Mesenchymal stem cell (in vitro differentiated cells and primary cell): ENCODE results near the gene ITIH1.

ENCODE experiments used
- DNase-seq: peaks from one replicate; pipeline ENCODE4 v3.0.0-alpha.2; 2013
- H2AFZ ChIP-seq: one replicate; pipeline ENCODE4 v1.6.1; 2013; ENCODE audit warnings: low read depth, mild to moderate bottlenecking, control low read depth, inconsistent platforms, low read length, moderate library complexity
- H2AK5ac ChIP-seq: 2 replicates; pipeline ENCODE4 v1.6.1; 2013; ENCODE audit warnings: low read length, moderate library complexity, mild to moderate bottlenecking, inconsistent platforms; ENCODE audit not compliant: severe bottlenecking
- H2BK120ac ChIP-seq: one replicate; pipeline ENCODE4 v1.6.1; 2013; ENCODE audit warnings: low read depth, mild to moderate bottlenecking, inconsistent platforms, low read length, moderate library complexity
- H2BK12ac ChIP-seq, 2 experiments: one replicate each; pipeline ENCODE4 v1.6.1; 2013; ENCODE audit warnings: inconsistent platforms in 2 of 2, low read length in 2 of 2, mild to moderate bottlenecking in 2 of 2, moderate library complexity in 2 of 2, control low read depth in 1 of 2
- H2BK15ac ChIP-seq: one replicate; pipeline ENCODE4 v1.6.1; 2013; ENCODE audit warnings: mild to moderate bottlenecking, low read depth, inconsistent platforms; ENCODE audit not compliant: poor library complexity, severe bottlenecking
- H2BK5ac ChIP-seq: 2 replicates; pipeline ENCODE4 v1.6.1; 2013; ENCODE audit warnings: low read depth, mild to moderate bottlenecking, low read length, control low read depth, inconsistent platforms; ENCODE audit not compliant: poor library complexity, severe bottlenecking
- H3K14ac ChIP-seq, 2 experiments: one replicate each; pipeline ENCODE4 v1.6.1; 2013; ENCODE audit warnings: inconsistent platforms in 2 of 2, low read length in 2 of 2, control low read depth in 1 of 2, mild to moderate bottlenecking in 1 of 2, moderate library complexity in 1 of 2
- H3K18ac ChIP-seq, 2 experiments: one replicate each; pipeline ENCODE4 v1.6.1; 2013; ENCODE audit warnings: inconsistent platforms in 2 of 2, low read length in 2 of 2, control low read depth in 1 of 2, low read depth in 1 of 2, mild to moderate bottlenecking in 1 of 2
- H3K23ac ChIP-seq, 2 experiments: one replicate each; pipeline ENCODE4 v1.6.1; 2013; ENCODE audit warnings: inconsistent platforms in 2 of 2, low read length in 2 of 2, mild to moderate bottlenecking in 2 of 2, moderate library complexity in 2 of 2, control low read depth in 1 of 2
- H3K27ac ChIP-seq: 2 replicates; pipeline ENCODE4 v1.5.1; 2013; ENCODE audit warnings: mild to moderate bottlenecking, moderate library complexity, low read length, control low read depth, inconsistent platforms; ENCODE audit not compliant: poor library complexity, severe bottlenecking
- H3K27me3 ChIP-seq, 2 experiments: 2 replicates each; pipeline versions ENCODE4 v1.6.1 to v1.7.0; 2013; ENCODE audit warnings: low read length in 2 of 2, mild to moderate bottlenecking in 2 of 2, moderate library complexity in 2 of 2, control low read depth in 1 of 2, inconsistent platforms in 1 of 2; ENCODE audit not compliant: control insufficient read depth in 1 of 2, insufficient read depth in 1 of 2
- H3K36me3 ChIP-seq, 2 experiments: 2 replicates each; pipeline versions ENCODE4 v1.6.1 to v1.7.0; 2013; ENCODE audit warnings: low read length in 2 of 2, control low read depth in 1 of 2, inconsistent platforms in 1 of 2, low read depth in 1 of 2, mild to moderate bottlenecking in 1 of 2; ENCODE audit not compliant: insufficient read depth in 2 of 2, control insufficient read depth in 1 of 2
- H3K4ac ChIP-seq, 2 experiments: one replicate each; pipeline ENCODE4 v1.6.1; 2013; ENCODE audit warnings: inconsistent platforms in 2 of 2, low read length in 2 of 2, mild to moderate bottlenecking in 2 of 2, moderate library complexity in 2 of 2, control low read depth in 1 of 2, low read depth in 1 of 2
- H3K4me1 ChIP-seq: 2 replicates; pipeline ENCODE4 v1.6.1; 2013; ENCODE audit warnings: low read depth, low read length, control low read depth; ENCODE audit not compliant: control insufficient read depth, insufficient read depth
- H3K4me2 ChIP-seq: 2 replicates; pipeline ENCODE4 v1.6.1; 2013; ENCODE audit warnings: low read length, mild to moderate bottlenecking, inconsistent platforms; ENCODE audit not compliant: poor library complexity, severe bottlenecking
- H3K4me3 ChIP-seq, 2 experiments: 2 replicates each; pipeline versions ENCODE4 v1.5.1 to v1.7.0; 2013; ENCODE audit warnings: low read length in 2 of 2, mild to moderate bottlenecking in 2 of 2, control low read depth in 1 of 2, low read depth in 1 of 2; ENCODE audit not compliant: insufficient read depth in 1 of 2
- H3K79me1 ChIP-seq: replicated peaks from 2 replicates; pipeline ENCODE4 v1.6.1; 2013; ENCODE audit warnings: mild to moderate bottlenecking, control low read depth, low read length, inconsistent platforms; ENCODE audit not compliant: poor library complexity, severe bottlenecking
- H3K9ac ChIP-seq: 2 replicates; pipeline ENCODE4 v1.7.0; 2013; ENCODE audit warnings: mild to moderate bottlenecking, low read length, moderate library complexity
- H3K9me3 ChIP-seq: 2 replicates; pipeline ENCODE4 v1.7.0; 2013; ENCODE audit warnings: mild to moderate bottlenecking, low read length; ENCODE audit not compliant: control insufficient read depth
- H4K8ac ChIP-seq: one replicate; pipeline ENCODE4 v1.6.1; 2013; ENCODE audit warnings: inconsistent platforms, mild to moderate bottlenecking, low read length, moderate library complexity
- H4K91ac ChIP-seq: one replicate; pipeline ENCODE4 v1.6.1; 2013; ENCODE audit warnings: mild to moderate bottlenecking, low read length, inconsistent platforms
- WGBS: methylation state at CpG from one replicate; pipeline ENCODE4 v1.1.7; 2013; ENCODE audit warnings: mixed read lengths; 5-methylcytosine and 5-hydroxymethylcytosine counted together

ITIH1 gene

GRCh38 chr3:52788890-52789745 lies 11.7 kb downstream of the ITIH1 start:
- H2BK5ac ChIP-seq: no peak overlapping the region

GRCh38 chr3:52789746-52790040 lies 12.3 kb downstream of the ITIH1 start:
- Histone ChIP-seq H3K27me3 (peaks cover 19 to 61% of the 10 kb centered on the region in 2 experiments), H2BK5ac (no peak overlapping the region), H2BK12ac (no peak overlapping the region), H3K27ac (no peak overlapping the region), H2AFZ (no peak overlapping the region), H3K36me3 (peaks cover 0 to 5% of the 10 kb centered on the region in 2 experiments), H3K4ac (no peak overlapping the region), H3K9ac (no peak overlapping the region), H3K18ac (no peak overlapping the region), H4K8ac (no peak overlapping the region), H3K9me3 (no peaks in the 10 kb centered on the region), H2BK120ac (no peak overlapping the region), H2BK15ac (peak overlapping the region; percentile 53), H3K4me2 (no peak overlapping the region), H3K4me1 (peaks cover 3% of the 10 kb centered on the region), H3K79me1 (no peaks in the 10 kb centered on the region), H4K91ac (no peak overlapping the region), H3K23ac (no peak overlapping the region), H3K14ac (no peak overlapping the region), H3K4me3 (no peak overlapping the region), H2AK5ac (no peak overlapping the region)
- DNase-seq: no peak
- 78% methylated on average over 6 of the region's 6 CpGs for WGBS

More at GRCh38 chr3:52788890-52789745, 11.7 kb downstream of the ITIH1 start:
- H3K27ac ChIP-seq: no peak overlapping the region
- no peak overlapping the region for H2AFZ ChIP-seq
- no peak for DNase-seq
- H3K9ac ChIP-seq: no peak overlapping the region
- H4K8ac ChIP-seq: no peak overlapping the region
- no peak overlapping the region for H2AK5ac ChIP-seq
- H3K27me3 ChIP-seq: peaks cover 19 to 63% of the 10 kb centered on the region in 2 experiments
- H3K14ac ChIP-seq: no peak overlapping the region
- no peak overlapping the region for H3K4me2 ChIP-seq
- H3K18ac ChIP-seq: no peak overlapping the region
- H3K36me3 ChIP-seq: peaks cover 0 to 5% of the 10 kb centered on the region in 2 experiments
- H3K4me1 ChIP-seq: peaks cover 3% of the 10 kb centered on the region
- no peaks in the 10 kb centered on the region for H3K9me3 ChIP-seq
- peak overlapping the region; percentile 53 for H2BK15ac ChIP-seq
- H2BK12ac ChIP-seq: no peak overlapping the region
- WGBS: 84% methylated on average over 16 of the region's 16 CpGs
- H3K23ac ChIP-seq: no peak overlapping the region
- no peaks in the 10 kb centered on the region for H3K79me1 ChIP-seq
- no peak overlapping the region for H3K4me3 ChIP-seq
- no peak overlapping the region for H2BK120ac ChIP-seq
- no peak overlapping the region for H3K4ac ChIP-seq
- H4K91ac ChIP-seq: no peak overlapping the region

GRCh38 chr3:52790337-52790736 lies 12.9 kb downstream of the ITIH1 start:
- Histone ChIP-seq H3K79me1 (no peaks in the 10 kb centered on the region), H4K91ac (no peak overlapping the region), H3K9ac (no peak overlapping the region), H3K4me2 (no peak overlapping the region), H3K4me1 (peaks cover 3% of the 10 kb centered on the region), H2AFZ (no peak overlapping the region), H3K9me3 (no peaks in the 10 kb centered on the region), H3K27me3 (peaks cover 15 to 55% of the 10 kb centered on the region in 2 experiments), H2AK5ac (no peak overlapping the region), H2BK5ac (no peak overlapping the region), H3K4ac (no peak overlapping the region), H3K4me3 (no peak overlapping the region), H3K14ac (peak overlapping the region in 1 of 2 experiments; percentile 56), H3K27ac (no peak overlapping the region), H2BK12ac (no peak overlapping the region), H4K8ac (no peak overlapping the region), H3K18ac (no peak overlapping the region), H3K36me3 (peaks cover 0 to 5% of the 10 kb centered on the region in 2 experiments), H2BK15ac (no peak overlapping the region), H2BK120ac (no peak overlapping the region), H3K23ac (peak overlapping the region in 1 of 2 experiments; percentile 5)
- WGBS: 72% methylated on average over 7 of the region's 7 CpGs
- DNase-seq: no peak

GRCh38 chr3:52790741-52791140 lies 13.3 kb downstream of the ITIH1 start:
- Histone ChIP-seq H3K14ac (no peak overlapping the region), H3K4me2 (no peak overlapping the region), H4K8ac (no peak overlapping the region), H3K79me1 (no peaks in the 10 kb centered on the region), H3K27me3 (peaks cover 15 to 51% of the 10 kb centered on the region in 2 experiments), H2BK120ac (no peak overlapping the region), H2AK5ac (no peak overlapping the region), H3K23ac (no peak overlapping the region), H3K27ac (no peak overlapping the region), H3K4ac (no peak overlapping the region), H4K91ac (no peak overlapping the region), H3K9ac (no peak overlapping the region), H3K4me3 (no peak overlapping the region), H2BK12ac (no peak overlapping the region), H3K36me3 (peaks cover 0 to 5% of the 10 kb centered on the region in 2 experiments), H3K18ac (no peak overlapping the region), H2AFZ (no peak overlapping the region), H3K4me1 (peaks cover 3% of the 10 kb centered on the region), H2BK5ac (no peak overlapping the region), H3K9me3 (no peaks in the 10 kb centered on the region), H2BK15ac (no peak overlapping the region)
- no peak for DNase-seq
- 95% methylated on average over 13 of the region's 13 CpGs for WGBS
